Endothelial cell of umbilical vein (primary cell): ENCODE results near the gene HPF1. TPM values are rescaled to one million over a fixed set of nuclear protein-coding genes. Genes with fewer than 3 reads are reported as not detected.

ENCODE experiments used
- BruUV-seq: library from RNA; stranded (reverse); fragments of 400-500 nt; replicated peaks from 2 replicates; lab custom pipeline; 2021; lab: Mats Ljungman, UMichigan
- CTCF ChIA-PET: fragments of 300-600, 350-600 bp; sonication (Branson Sonifier 250); formaldehyde crosslinking; loops from one replicate; lab custom pipeline; 2021; ENCODE audit warnings: antibody characterized with exemption, inconsistent platforms; lab: Charles Lee
- POLR2A ChIA-PET: fragments of 300-600, 350-600 bp; sonication (Branson Sonifier 250); formaldehyde crosslinking; loops from one replicate; lab custom pipeline; 2021; ENCODE audit warnings: antibody characterized with exemption, inconsistent platforms; lab: Charles Lee
- DNase-seq: peaks from one replicate; pipeline ENCODE4 v3.0.0-alpha.2; 2011; ENCODE audit warnings: low read depth, low spot score
- FAIRE-seq: peaks from 2 replicates; lab custom pipeline; 2011; peaks lifted over from hg19 to GRCh38; lab: Jason Lieb, UNC
- H2AFZ ChIP-seq: 2 replicates; pipeline ENCODE4 v1.6.0; 2012; ENCODE audit warnings: low read depth, low read length, control low read depth, inconsistent platforms
- H3K27ac ChIP-seq: 2 replicates; pipeline ENCODE4 v1.5.1; 2011; ENCODE audit warnings: low read depth, mild to moderate bottlenecking, control low read depth, low read length, moderate library complexity; ENCODE audit not compliant: insufficient read depth
- H3K27me3 ChIP-seq, 2 experiments: 2 replicates each; pipeline versions ENCODE4 v1.6.0 to v1.6.1; 2011; ENCODE audit warnings: low read length in 2 of 2, mixed read lengths in 1 of 2; ENCODE audit not compliant: control insufficient read depth in 2 of 2, insufficient read depth in 2 of 2
- H3K36me3 ChIP-seq, 2 experiments: 2 replicates in 1 of 2; 3 replicates in 1 of 2; pipeline ENCODE4 v1.5.1; 2011; ENCODE audit warnings: low read length in 2 of 2, mild to moderate bottlenecking in 1 of 2, moderate library complexity in 1 of 2; ENCODE audit not compliant: control insufficient read depth in 2 of 2, insufficient read depth in 2 of 2; ENCODE audit errors: extremely low read depth in 1 of 2
- H3K4me1 ChIP-seq: 3 replicates; pipeline ENCODE4 v1.5.1; 2011; ENCODE audit warnings: mild to moderate bottlenecking, low read length; ENCODE audit not compliant: control insufficient read depth, insufficient read depth; ENCODE audit errors: extremely low read depth
- H3K4me2 ChIP-seq: 2 replicates; pipeline ENCODE4 v1.6.1; 2011; ENCODE audit warnings: low read length, control low read depth, mixed read lengths; ENCODE audit not compliant: insufficient read depth
- H3K4me3 ChIP-seq, 3 experiments: fragments of 200-600 bp in 1 of 3; sonication (generic), shearing (Covaris generic) in 1 of 3; replicated peaks in 1 of 3; 2 replicates each; pipeline ENCODE4 v1.5.1; 2011 to 2016; ENCODE audit warnings: control low read depth in 3 of 3, low read length in 3 of 3, mild to moderate bottlenecking in 2 of 3, inconsistent platforms in 1 of 3, low read depth in 1 of 3, moderate library complexity in 1 of 3; ENCODE audit not compliant: insufficient read depth in 1 of 3
- H3K79me2 ChIP-seq: 2 replicates; pipeline ENCODE4 v1.6.0; 2012; ENCODE audit warnings: low read length, inconsistent platforms; ENCODE audit not compliant: control insufficient read depth, insufficient read depth
- H3K9ac ChIP-seq: replicated peaks from 2 replicates; pipeline ENCODE3; 2011; ENCODE audit warnings: low read length, control low read depth; ENCODE audit not compliant: insufficient read depth; ENCODE audit errors: extremely low read depth
- H3K9me1 ChIP-seq: replicated peaks from 3 replicates; pipeline ENCODE4 v1.6.0; 2011; ENCODE audit warnings: mild to moderate bottlenecking, low read length; ENCODE audit not compliant: control insufficient read depth, insufficient read depth; ENCODE audit errors: extremely low read depth
- H3K9me3 ChIP-seq: replicated peaks from 2 replicates; pipeline ENCODE4 v1.5.1; 2012; ENCODE audit warnings: low read length, inconsistent platforms; ENCODE audit not compliant: control insufficient read depth, insufficient read depth
- H4K20me1 ChIP-seq: replicated peaks from 2 replicates; pipeline ENCODE3; 2011; ENCODE audit warnings: mild to moderate bottlenecking, low read length; ENCODE audit not compliant: control insufficient read depth, insufficient read depth; ENCODE audit errors: extremely low read depth
- EZH2 ChIP-seq: IDR thresholded peaks from 2 replicates; pipeline ENCODE4 v1.6.1; 2012; ENCODE audit warnings: borderline replicate concordance, low read depth, mild to moderate bottlenecking, moderate library complexity, low read length, inconsistent platforms; ENCODE audit not compliant: severe bottlenecking
- FOS ChIP-seq: IDR thresholded peaks from 2 replicates; pipeline ENCODE4 v1.6.1; 2011; ENCODE audit warnings: mild to moderate bottlenecking, low read length, moderate library complexity, borderline replicate concordance; ENCODE audit not compliant: insufficient read depth
- GATA2 ChIP-seq: IDR thresholded peaks from 2 replicates; pipeline ENCODE4 v1.7.0; 2011; ENCODE audit warnings: low read depth, mild to moderate bottlenecking, moderate library complexity, mixed read lengths, low read length; ENCODE audit not compliant: insufficient read length, insufficient read depth
- JUN ChIP-seq: IDR thresholded peaks from 2 replicates; pipeline ENCODE4 v1.6.1; 2011; ENCODE audit warnings: borderline replicate concordance, low read depth; ENCODE audit not compliant: insufficient read length, insufficient read depth
- MYC ChIP-seq: IDR thresholded peaks from one replicate; pipeline ENCODE4 v1.6.1; 2011; ENCODE audit warnings: mild to moderate bottlenecking, low read depth, low read length
- POLR2A ChIP-seq: IDR thresholded peaks from 2 replicates; pipeline ENCODE4 v1.6.1; 2012; ENCODE audit warnings: low read depth, mild to moderate bottlenecking, control low read depth, low read length
- POLR2AphosphoS5 ChIP-seq: IDR thresholded peaks from 2 replicates; pipeline ENCODE4 v1.6.1; 2012; ENCODE audit warnings: low read depth, mild to moderate bottlenecking, control low read depth, low read length, moderate library complexity; ENCODE audit not compliant: insufficient read depth
- dilution Hi-C: fragments of 300-500 bp; cut with MboI; formaldehyde crosslinking; loops from one replicate; pipeline ENCODE4 v1.15.0; 2019; ENCODE audit warnings: low sequenced_read_pairs; ENCODE audit not compliant: extremely low pct_ligation_motif_present
- intact Hi-C: fragments of 100-400 bp; cut with micrococcal nuclease; formaldehyde crosslinking; loops from one replicate; pipeline ENCODE4 v1.10.0; 2022
- polyA plus RNA-seq, 4 experiments: library from polyadenylated mRNA; depleted of rRNA in 3 of 4; stranded (reverse) in 3 of 4; unstranded in 1 of 4; fragments of >200 nt; gene quantifications; 2 replicates each; pipeline versions ENCODE4 v1.2.1 to v1.2.3, GENCODE V29; 2011 to 2012; ENCODE audit warnings: missing spikeins in 1 of 4
- total RNA-seq: library from RNA; stranded (reverse); gene quantifications from 2 replicates; pipeline ENCODE4 v1.2.3, GENCODE V29; 2021
- TF ChIP-seq, protein P1 (sequence below): IDR thresholded peaks from 2 replicates; pipeline ENCODE4 v1.6.1; 2011; ENCODE audit not compliant: insufficient read depth, insufficient read length
- TF ChIP-seq, protein P2 (sequence below), 2 donors: IDR thresholded peaks; 1 replicate in 1 of 2; 2 replicates in 1 of 2; pipeline ENCODE4 v1.5.1; 2011; ENCODE audit warnings: low read length in 2 of 2, mild to moderate bottlenecking in 2 of 2, moderate library complexity in 2 of 2, control low read depth in 1 of 2, inconsistent platforms in 1 of 2, low read depth in 1 of 2; ENCODE audit not compliant: insufficient read depth in 1 of 2; ENCODE audit errors: extremely low read depth in 1 of 2

Gene HPF1
- total and polyA plus RNA-seq, 2 donors (not counting 3 experiments of a cell fraction or from before 2014, with no cell fraction given) = 16.1 to 30.3 TPM

DNA sequence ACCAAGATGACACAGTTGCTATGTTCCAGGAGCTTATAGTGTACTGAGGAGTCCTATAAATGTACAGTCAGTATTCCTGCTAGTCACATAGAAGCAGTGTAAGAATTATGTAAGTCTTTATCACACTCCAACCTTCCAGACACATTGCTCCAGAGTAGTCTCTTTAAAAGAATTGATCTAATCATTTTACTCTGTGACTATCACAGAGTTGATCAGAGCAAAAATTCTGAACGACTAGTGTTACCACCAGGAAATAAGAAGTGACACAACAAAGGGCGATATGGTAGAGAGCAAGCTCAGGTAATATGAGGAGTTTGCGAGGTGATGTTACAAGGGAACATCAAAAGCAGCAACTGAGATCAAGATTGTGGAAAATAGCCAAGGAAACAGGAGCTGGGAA lies 9.0 kb upstream of the HPF1 start:
- H3K9me3 ChIP-seq = no peaks in the 10 kb centered on the region
- no TSS peak for BruUV-seq
- dilution Hi-C loops (no loop called here), intact Hi-C loops (no loop called here)
- no peak overlapping the region for H3K9ac ChIP-seq
- TF ChIP-seq EZH2 (no peak), POLR2AphosphoS5 (no peak)
- TF ChIP-seq, protein P1, sequence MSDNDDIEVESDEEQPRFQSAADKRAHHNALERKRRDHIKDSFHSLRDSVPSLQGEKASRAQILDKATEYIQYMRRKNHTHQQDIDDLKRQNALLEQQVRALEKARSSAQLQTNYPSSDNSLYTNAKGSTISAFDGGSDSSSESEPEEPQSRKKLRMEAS = no peak
- H3K27me3 ChIP-seq = peaks cover 5 to 15% of the 10 kb centered on the region in 2 experiments
- CTCF ChIA-PET = interaction anchor here (0.9 to 3.3 kb wide), 2 partner anchors 8 to 154 kb away, joined by 4 to 12 read pairs; partner anchors contain the start of gene NEK1
- DNase-seq (no peak), FAIRE-seq (no peak)
- H3K27ac ChIP-seq = no peak overlapping the region
- no peaks in the 10 kb centered on the region for H3K36me3 ChIP-seq
- no peak overlapping the region for H3K4me2 ChIP-seq
- no peaks in the 10 kb centered on the region for H4K20me1 ChIP-seq
- POLR2A ChIA-PET = no interaction called here
- no peaks in the 10 kb centered on the region for H3K9me1 ChIP-seq
- H3K4me1 ChIP-seq = no peaks in the 10 kb centered on the region
- H3K4me3 ChIP-seq = no peak overlapping the region
- H3K79me2 ChIP-seq = no peaks in the 10 kb centered on the region
- no peak overlapping the region for H2AFZ ChIP-seq

- Histone ChIP-seq H3K9me3 (no peaks in the 10 kb centered on the region), H2AFZ (no peak overlapping the region), H3K9me1 (no peaks in the 10 kb centered on the region), H3K9ac (no peak overlapping the region), H3K36me3 (no peaks in the 10 kb centered on the region), H3K4me2 (no peak overlapping the region), H3K79me2 (no peaks in the 10 kb centered on the region), H4K20me1 (no peaks in the 10 kb centered on the region), H3K27ac (no peak overlapping the region), H3K4me3 (no peak overlapping the region), H3K4me1 (no peaks in the 10 kb centered on the region), H3K27me3 (peaks cover 8 to 18% of the 10 kb centered on the region in 2 experiments)
- DNase-seq (no peak), FAIRE-seq (no peak)
- intact Hi-C loops = no loop called here
- CTCF ChIA-PET = interaction anchor here (0.9 to 3.3 kb wide), 4 partner anchors 8 to 153 kb away, joined by 3 to 12 read pairs (median 4); partner anchors contain the start of genes HPF1 and NEK1
- TF ChIP-seq JUN (no peak), POLR2AphosphoS5 (no peak), EZH2 (no peak), FOS (no peak), MYC (no peak), POLR2A (no peak), GATA2 (no peak)
- TF ChIP-seq, protein P1 = no peak
- TF ChIP-seq, protein P2, sequence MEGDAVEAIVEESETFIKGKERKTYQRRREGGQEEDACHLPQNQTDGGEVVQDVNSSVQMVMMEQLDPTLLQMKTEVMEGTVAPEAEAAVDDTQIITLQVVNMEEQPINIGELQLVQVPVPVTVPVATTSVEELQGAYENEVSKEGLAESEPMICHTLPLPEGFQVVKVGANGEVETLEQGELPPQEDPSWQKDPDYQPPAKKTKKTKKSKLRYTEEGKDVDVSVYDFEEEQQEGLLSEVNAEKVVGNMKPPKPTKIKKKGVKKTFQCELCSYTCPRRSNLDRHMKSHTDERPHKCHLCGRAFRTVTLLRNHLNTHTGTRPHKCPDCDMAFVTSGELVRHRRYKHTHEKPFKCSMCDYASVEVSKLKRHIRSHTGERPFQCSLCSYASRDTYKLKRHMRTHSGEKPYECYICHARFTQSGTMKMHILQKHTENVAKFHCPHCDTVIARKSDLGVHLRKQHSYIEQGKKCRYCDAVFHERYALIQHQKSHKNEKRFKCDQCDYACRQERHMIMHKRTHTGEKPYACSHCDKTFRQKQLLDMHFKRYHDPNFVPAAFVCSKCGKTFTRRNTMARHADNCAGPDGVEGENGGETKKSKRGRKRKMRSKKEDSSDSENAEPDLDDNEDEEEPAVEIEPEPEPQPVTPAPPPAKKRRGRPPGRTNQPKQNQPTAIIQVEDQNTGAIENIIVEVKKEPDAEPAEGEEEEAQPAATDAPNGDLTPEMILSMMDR (IDR thresholded peaks at IDR 0.05; ENCODE audit: extremely low read depth in 1 of 2, insufficient read depth in 1 of 2, low read depth in 1 of 2, low read length in 2 of 2) = no peak
- BruUV-seq = no TSS peak
- POLR2A ChIA-PET = no interaction called here
- dilution Hi-C loops = no loop called here
Measured at GRCh38 chr4:169765835-169766234, 8.1 kb upstream of the HPF1 start.
